WTC11 (cell line): ENCODE data around the gene FHOD3. TPM values are rescaled to one million over a fixed set of nuclear protein-coding genes. Genes with fewer than 3 reads are reported as not detected.

Source experiments
- ATAC-seq: fragments of 200-7000 bp; cut with Tn5 transposase; 2 replicates; pipeline ENCODE4 v1.10.0; 2021; ENCODE audit warnings: mild to moderate bottlenecking, moderate library complexity
- CTCF ChIA-PET: fragments of 300-600 bp; sonication (Branson Sonifier 250); formaldehyde crosslinking; loops from one replicate; lab custom pipeline; 2021; ENCODE audit warnings: antibody characterized with exemption; lab: Charles Lee
- POLR2A ChIA-PET: fragments of 350-600 bp; sonication (Branson Sonifier 250); formaldehyde crosslinking; loops from one replicate; lab custom pipeline; 2021; ENCODE audit warnings: antibody characterized with exemption; lab: Charles Lee
- DNase-seq: peaks from one replicate; pipeline ENCODE4 v3.0.0; 2021; ENCODE audit warnings: low spot score
- H3K27ac Mint-ChIP-seq: 2 replicates; pipeline ENCODE4 v1.8.0; 2021; ENCODE audit warnings: mixed read lengths
- H3K27me3 Mint-ChIP-seq: 2 replicates; pipeline ENCODE4 v1.8.0; 2021; ENCODE audit warnings: low read depth, mild to moderate bottlenecking, moderate library complexity, mixed read lengths
- H3K36me3 Mint-ChIP-seq: 2 replicates; pipeline ENCODE4 v1.8.0; 2021; ENCODE audit warnings: mixed read lengths
- H3K4me1 Mint-ChIP-seq: 2 replicates; pipeline ENCODE4 v1.8.0; 2022; ENCODE audit warnings: mixed read lengths
- H3K4me3 Mint-ChIP-seq: 2 replicates; pipeline ENCODE4 v1.8.0; 2021; ENCODE audit warnings: mild to moderate bottlenecking, moderate library complexity, mixed read lengths
- H3K9me3 Mint-ChIP-seq: 2 replicates; pipeline ENCODE4 v1.8.0; 2021; ENCODE audit warnings: mixed read lengths
- ATF6 ChIP-seq: sonication (generic); formaldehyde crosslinking; IDR thresholded peaks from 2 replicates; pipeline ENCODE4 v1.8.1; 2023; ENCODE audit warnings: mild to moderate bottlenecking, missing genetic modification reagents
- EMX1 ChIP-seq: fragments of 250-450 bp; sonication (Bioruptor Pico); IDR thresholded peaks from 2 replicates; pipeline ENCODE4 v1.8.0; 2021; ENCODE audit warnings: mild to moderate bottlenecking
- FOXJ3 ChIP-seq: sonication (generic); formaldehyde crosslinking; IDR thresholded peaks from 2 replicates; pipeline ENCODE4 v1.9.0; 2021; ENCODE audit warnings: missing genetic modification reagents, mild to moderate bottlenecking, borderline replicate concordance
- FOXP1 ChIP-seq: sonication (generic); formaldehyde crosslinking; IDR thresholded peaks from 2 replicates; pipeline ENCODE4 v1.8.0; 2022; ENCODE audit warnings: missing genetic modification reagents, mild to moderate bottlenecking, moderate library complexity, borderline replicate concordance
- FOXP4 ChIP-seq: sonication (generic); formaldehyde crosslinking; IDR thresholded peaks from 2 replicates; pipeline ENCODE4 v1.8.0; 2022; ENCODE audit warnings: mild to moderate bottlenecking, missing genetic modification reagents
- GABPB1 ChIP-seq: sonication (generic); formaldehyde crosslinking; IDR thresholded peaks from 2 replicates; pipeline ENCODE4 v1.8.1; 2023; ENCODE audit warnings: mild to moderate bottlenecking, missing genetic modification reagents
- GTF2I ChIP-seq: fragments of 250-450 bp; sonication (Bioruptor Pico); conservative IDR thresholded peaks from 2 replicates; pipeline ENCODE4 v1.4.0; 2021; ENCODE audit warnings: mild to moderate bottlenecking
- HMGA2 ChIP-seq: fragments of 250-450 bp; sonication (Bioruptor Pico); IDR thresholded peaks from 2 replicates; pipeline ENCODE4 v1.4.0; 2021; ENCODE audit warnings: mild to moderate bottlenecking, moderate library complexity
- NR1H2 ChIP-seq: sonication (generic); formaldehyde crosslinking; IDR thresholded peaks from 2 replicates; pipeline ENCODE4 v1.9.0; 2021; ENCODE audit warnings: mild to moderate bottlenecking, moderate library complexity, missing genetic modification reagents
- RELA ChIP-seq: sonication (generic); formaldehyde crosslinking; IDR thresholded peaks from 2 replicates; pipeline ENCODE4 v1.8.1; 2022; ENCODE audit warnings: missing genetic modification reagents, mild to moderate bottlenecking, borderline replicate concordance
- SMAD4 ChIP-seq: sonication (generic); formaldehyde crosslinking; IDR thresholded peaks from 2 replicates; pipeline ENCODE4 v1.8.0; 2022; ENCODE audit warnings: mild to moderate bottlenecking, missing genetic modification reagents
- TP53 ChIP-seq: sonication (generic); formaldehyde crosslinking; IDR thresholded peaks from 2 replicates; pipeline ENCODE4 v1.8.1; 2023; ENCODE audit warnings: mild to moderate bottlenecking, missing genetic modification reagents
- ZNF396 ChIP-seq: fragments of 250-450 bp; sonication (Bioruptor Pico); IDR thresholded peaks from 2 replicates; pipeline ENCODE4 v1.8.0; 2021; ENCODE audit warnings: mild to moderate bottlenecking, moderate library complexity, borderline replicate concordance
- total RNA-seq: library from RNA; stranded (reverse); gene quantifications from 3 replicates; pipeline ENCODE4 v1.2.3, GENCODE V29; 2021
- TF ChIP-seq, protein P1 (sequence below): sonication (generic); formaldehyde crosslinking; IDR thresholded peaks from 2 replicates; pipeline ENCODE4 v1.8.1; 2022; ENCODE audit warnings: mild to moderate bottlenecking, moderate library complexity, missing genetic modification reagents
- TF ChIP-seq, protein P2 (sequence below): fragments of 250-450 bp; sonication (Bioruptor Pico); IDR thresholded peaks from 2 replicates; pipeline ENCODE4 v1.9.0; 2021; ENCODE audit warnings: moderate library complexity, mild to moderate bottlenecking, inconsistent platforms, borderline replicate concordance
- TF ChIP-seq, protein P3 (sequence below): fragments of 250-450 bp; sonication (Bioruptor Pico); IDR thresholded peaks from 2 replicates; pipeline ENCODE4 v1.9.0; 2021; ENCODE audit warnings: mild to moderate bottlenecking
- TF ChIP-seq, protein P4 (sequence below): sonication (generic); formaldehyde crosslinking; conservative IDR thresholded peaks from 2 replicates; pipeline ENCODE4 v1.8.1; 2022; ENCODE audit warnings: mild to moderate bottlenecking, missing genetic modification reagents

FHOD3 gene
- total RNA-seq, 1 experiment from 2014 or later = 3.8 TPM

DNA sequence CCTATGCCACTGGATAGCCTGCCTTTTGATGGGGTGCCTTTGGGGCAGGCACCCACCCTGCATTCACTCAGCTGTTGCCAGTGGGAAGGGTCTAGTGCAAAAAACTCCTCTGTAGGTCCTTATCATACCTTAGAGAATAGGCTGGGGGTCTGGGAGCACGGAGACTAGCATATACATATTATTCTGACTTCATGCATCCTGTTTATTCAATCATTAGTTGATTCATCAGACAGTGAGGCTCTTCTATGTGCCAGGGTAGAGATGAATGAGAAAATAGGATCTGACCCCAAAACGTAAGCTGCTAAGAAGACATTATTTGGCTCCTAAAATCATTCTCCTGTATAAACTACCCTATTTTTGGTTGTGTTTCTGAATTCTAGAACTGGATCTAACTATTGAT is 378.0 kb downstream of the FHOD3 start:
- ChIA-PET POLR2A (no interaction called here), CTCF (no interaction called here)
- no peak overlapping the region for H3K4me3 Mint-ChIP-seq
- H3K27ac Mint-ChIP-seq = no peak overlapping the region
- H3K4me1 Mint-ChIP-seq = peaks cover 9% of the 10 kb centered on the region
- no peak for DNase-seq
- TF ChIP-seq FOXJ3 (CRISPR knock-in tag) = no peak
- TF ChIP-seq FOXP4 (CRISPR knock-in tag) = no peak
- TF ChIP-seq, all 79 proteins: peak for 0
- no peaks in the 10 kb centered on the region; the same call in 1 of the 2 replicates for H3K27me3 Mint-ChIP-seq
- H3K9me3 Mint-ChIP-seq = peaks cover 29% of the 10 kb centered on the region
- H3K36me3 Mint-ChIP-seq = peaks cover 10% of the 10 kb centered on the region
- ATAC-seq = no peak

- Mint-ChIP-seq H3K9me3 (peaks cover 29% of the 10 kb centered on the region), H3K36me3 (peaks cover 10% of the 10 kb centered on the region), H3K27me3 (no peaks in the 10 kb centered on the region; the same call in 1 of the 2 replicates), H3K27ac (no peak overlapping the region), H3K4me1 (peaks cover 9% of the 10 kb centered on the region), H3K4me3 (no peak overlapping the region)
- ChIA-PET POLR2A (no interaction called here), CTCF (no interaction called here)
- no peak for DNase-seq
- ATAC-seq = no peak
- no peak for TF ChIP-seq GTF2I (CRISPR knock-in tag)
- no peak for TF ChIP-seq RELA (CRISPR knock-in tag)
- TF ChIP-seq, protein P1, sequence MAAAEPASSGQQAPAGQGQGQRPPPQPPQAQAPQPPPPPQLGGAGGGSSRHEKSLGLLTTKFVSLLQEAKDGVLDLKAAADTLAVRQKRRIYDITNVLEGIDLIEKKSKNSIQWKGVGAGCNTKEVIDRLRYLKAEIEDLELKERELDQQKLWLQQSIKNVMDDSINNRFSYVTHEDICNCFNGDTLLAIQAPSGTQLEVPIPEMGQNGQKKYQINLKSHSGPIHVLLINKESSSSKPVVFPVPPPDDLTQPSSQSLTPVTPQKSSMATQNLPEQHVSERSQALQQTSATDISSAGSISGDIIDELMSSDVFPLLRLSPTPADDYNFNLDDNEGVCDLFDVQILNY (CRISPR knock-in tag) = no peak
- TF ChIP-seq, protein P2, sequence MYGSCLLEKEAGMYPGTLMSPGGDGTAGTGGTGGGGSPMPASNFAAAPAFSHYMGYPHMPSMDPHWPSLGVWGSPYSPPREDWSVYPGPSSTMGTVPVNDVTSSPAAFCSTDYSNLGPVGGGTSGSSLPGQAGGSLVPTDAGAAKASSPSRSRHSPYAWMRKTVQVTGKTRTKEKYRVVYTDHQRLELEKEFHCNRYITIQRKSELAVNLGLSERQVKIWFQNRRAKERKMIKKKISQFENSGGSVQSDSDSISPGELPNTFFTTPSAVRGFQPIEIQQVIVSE = no peak
- TF ChIP-seq, protein P3, sequence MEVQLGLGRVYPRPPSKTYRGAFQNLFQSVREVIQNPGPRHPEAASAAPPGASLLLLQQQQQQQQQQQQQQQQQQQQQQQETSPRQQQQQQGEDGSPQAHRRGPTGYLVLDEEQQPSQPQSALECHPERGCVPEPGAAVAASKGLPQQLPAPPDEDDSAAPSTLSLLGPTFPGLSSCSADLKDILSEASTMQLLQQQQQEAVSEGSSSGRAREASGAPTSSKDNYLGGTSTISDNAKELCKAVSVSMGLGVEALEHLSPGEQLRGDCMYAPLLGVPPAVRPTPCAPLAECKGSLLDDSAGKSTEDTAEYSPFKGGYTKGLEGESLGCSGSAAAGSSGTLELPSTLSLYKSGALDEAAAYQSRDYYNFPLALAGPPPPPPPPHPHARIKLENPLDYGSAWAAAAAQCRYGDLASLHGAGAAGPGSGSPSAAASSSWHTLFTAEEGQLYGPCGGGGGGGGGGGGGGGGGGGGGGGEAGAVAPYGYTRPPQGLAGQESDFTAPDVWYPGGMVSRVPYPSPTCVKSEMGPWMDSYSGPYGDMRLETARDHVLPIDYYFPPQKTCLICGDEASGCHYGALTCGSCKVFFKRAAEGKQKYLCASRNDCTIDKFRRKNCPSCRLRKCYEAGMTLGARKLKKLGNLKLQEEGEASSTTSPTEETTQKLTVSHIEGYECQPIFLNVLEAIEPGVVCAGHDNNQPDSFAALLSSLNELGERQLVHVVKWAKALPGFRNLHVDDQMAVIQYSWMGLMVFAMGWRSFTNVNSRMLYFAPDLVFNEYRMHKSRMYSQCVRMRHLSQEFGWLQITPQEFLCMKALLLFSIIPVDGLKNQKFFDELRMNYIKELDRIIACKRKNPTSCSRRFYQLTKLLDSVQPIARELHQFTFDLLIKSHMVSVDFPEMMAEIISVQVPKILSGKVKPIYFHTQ (CRISPR knock-in tag) = no peak
Measured at GRCh38 chr18:36676629-36677028, 379.1 kb downstream of the FHOD3 start.

DNA sequence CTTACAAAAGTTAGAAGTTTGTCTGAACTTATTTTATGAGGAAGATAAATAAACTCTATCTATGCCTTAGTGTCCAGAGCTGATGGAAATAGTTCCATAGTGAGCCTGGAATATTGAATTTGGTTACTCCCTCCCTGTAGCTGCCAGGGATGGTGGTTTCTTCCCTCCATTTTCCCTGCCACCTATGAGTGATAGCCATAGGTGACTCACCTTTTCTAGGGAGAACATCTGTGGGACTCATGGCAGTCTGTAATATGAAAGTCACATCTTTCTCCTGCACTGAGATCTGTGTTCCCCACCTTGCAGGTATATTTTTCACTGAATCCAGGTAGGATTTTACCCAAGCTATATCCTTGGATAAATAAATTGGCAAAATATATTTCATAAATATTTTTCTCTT is 382.5 kb downstream of the FHOD3 start:
- POLR2A ChIA-PET = no interaction called here
- ATAC-seq = no peak
- H3K4me1 Mint-ChIP-seq = no peaks in the 10 kb centered on the region
- no peak overlapping the region for H3K27ac Mint-ChIP-seq
- CTCF ChIA-PET = interaction anchor here (1.5 to 1.6 kb wide), 2 partner anchors 8 to 77 kb away, joined by 4 to 8 read pairs; no protein-coding TSS in a partner anchor
- peaks cover 23% of the 10 kb centered on the region for H3K36me3 Mint-ChIP-seq
- TF ChIP-seq EMX1 (CRISPR knock-in tag) = no peak
- no peak for TF ChIP-seq TP53 (CRISPR knock-in tag)
- no peak for DNase-seq
- H3K27me3 Mint-ChIP-seq = no peaks in the 10 kb centered on the region; the same call in 1 of the 2 replicates
- no peak overlapping the region for H3K4me3 Mint-ChIP-seq
- H3K9me3 Mint-ChIP-seq = peaks cover 44% of the 10 kb centered on the region

- CTCF ChIA-PET = no interaction called here
- TF ChIP-seq ZNF396 (CRISPR knock-in tag) (no peak), GABPB1 (CRISPR knock-in tag) (no peak), NR1H2 (CRISPR knock-in tag) (no peak), ATF6 (CRISPR knock-in tag) (no peak), FOXJ3 (CRISPR knock-in tag) (no peak), FOXP1 (no peak), SMAD4 (CRISPR knock-in tag) (no peak), HMGA2 (CRISPR knock-in tag) (no peak)
- TF ChIP-seq, protein P4, sequence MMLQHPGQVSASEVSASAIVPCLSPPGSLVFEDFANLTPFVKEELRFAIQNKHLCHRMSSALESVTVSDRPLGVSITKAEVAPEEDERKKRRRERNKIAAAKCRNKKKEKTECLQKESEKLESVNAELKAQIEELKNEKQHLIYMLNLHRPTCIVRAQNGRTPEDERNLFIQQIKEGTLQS (CRISPR knock-in tag) = no peak
Measured at GRCh38 chr18:36685580-36685979, 388.1 kb downstream of the FHOD3 start.

More at GRCh38 chr18:36685580-36685979, 388.1 kb downstream of the FHOD3 start:
- peaks cover 23% of the 10 kb centered on the region for H3K9me3 Mint-ChIP-seq
- no peaks in the 10 kb centered on the region; the same call in 1 of the 2 replicates for H3K27me3 Mint-ChIP-seq
- DNase-seq (no peak), ATAC-seq (no peak)
- peaks cover 13% of the 10 kb centered on the region for H3K36me3 Mint-ChIP-seq
- H3K27ac Mint-ChIP-seq = no peak overlapping the region
- POLR2A ChIA-PET = interaction anchor here (0.6 kb wide), 1 partner anchor 71 kb away, joined by 4 read pairs; no protein-coding TSS in a partner anchor
- no peaks in the 10 kb centered on the region for H3K4me1 Mint-ChIP-seq
- no peak overlapping the region for H3K4me3 Mint-ChIP-seq
